Measurements from ENCODE around the gene GNPAT. TPM values are rescaled to one million over a fixed set of nuclear protein-coding genes. Genes with fewer than 3 reads are reported as not detected.

GNPAT gene
- 58.4 and 65.0 TPM in 2 replicates for total RNA-seq

DNA sequence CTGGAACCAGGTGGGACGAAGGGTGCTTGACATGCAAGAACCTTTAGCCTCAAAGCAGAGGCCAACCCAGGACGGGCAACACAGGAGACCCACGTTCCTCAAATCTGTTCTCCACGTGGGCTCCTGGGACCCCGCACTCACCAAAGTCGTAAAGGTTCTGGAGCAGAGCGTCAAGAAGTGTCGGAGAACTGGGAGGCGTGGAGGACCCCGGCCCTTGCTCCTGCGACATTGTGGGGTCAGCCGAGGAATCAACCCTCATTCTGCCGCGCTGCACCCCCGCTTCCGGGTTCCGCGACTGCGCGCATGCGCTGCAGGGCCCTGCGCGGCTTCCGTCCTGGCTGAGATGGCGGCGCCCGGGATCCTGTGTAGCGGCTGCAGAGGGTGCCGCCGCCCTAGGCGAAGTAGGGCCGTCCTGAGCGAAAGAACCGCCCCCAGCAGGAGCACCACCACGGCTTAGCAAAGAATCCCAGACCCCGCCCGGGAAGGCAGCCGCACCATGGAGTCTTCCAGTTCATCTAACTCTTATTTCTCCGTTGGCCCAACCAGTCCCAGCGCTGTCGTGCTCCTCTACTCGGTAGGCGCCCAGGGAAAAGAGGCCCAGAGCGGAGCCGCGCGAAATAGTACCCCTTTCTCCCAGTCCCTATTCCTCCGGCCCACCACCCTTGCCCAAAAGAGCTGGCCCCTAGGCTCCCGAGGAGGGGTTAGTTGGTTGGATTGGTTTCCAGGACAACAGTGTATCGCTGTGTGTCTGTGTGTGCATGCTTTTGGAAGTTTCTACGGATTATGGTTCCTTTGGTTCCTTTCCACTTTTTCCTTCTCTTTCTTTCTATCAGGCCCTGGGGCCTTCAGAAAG, at the start of gene GNPAT:
Gene GNPAT (plus strand): TSS at position 330 of the 853 bp plus-strand sequence. CDS start 167 bp downstream, at position 497.

Other genes starting within 250 kb of the GNPAT start
- 8.1 and 9.4 TPM in 2 replicates for gene FAM89A, start 201.0 kb upstream of the GNPAT start, total RNA-seq
- gene TRIM67, start 79.2 kb upstream of the GNPAT start, total RNA-seq = not detected in 2 replicates
- gene EXOC8, start 96.6 kb downstream of the GNPAT start, total RNA-seq = 18.2 and 19.1 TPM in 2 replicates
- gene SPRTN, start 97.1 kb downstream of the GNPAT start, total RNA-seq = 12.2 and 17.4 TPM in 2 replicates
- 47.7 and 59.5 TPM in 2 replicates for gene EGLN1, start 181.1 kb downstream of the GNPAT start, total RNA-seq